PC-9 (cell line): Measurements from ENCODE around the gene MPHOSPH9. TPM values are rescaled to one million over a fixed set of nuclear protein-coding genes. Genes with fewer than 3 reads are reported as not detected.

Experiments
- BruUV-seq: library from RNA; stranded (reverse); fragments of 400-500 nt; replicated peaks from 2 replicates; lab custom pipeline; 2021; lab: Mats Ljungman, UMichigan
- CTCF ChIA-PET: fragments of 300-600 bp; sonication (Branson Sonifier 250); formaldehyde crosslinking; loops from one replicate; lab custom pipeline; 2022; ENCODE audit warnings: antibody characterized with exemption; lab: Charles Lee
- POLR2A ChIA-PET: fragments of 300-600 bp; sonication (Branson Sonifier 250); formaldehyde crosslinking; loops from one replicate; lab custom pipeline; 2022; ENCODE audit warnings: antibody characterized with exemption; ENCODE audit not compliant: unreplicated experiment; lab: Charles Lee
- DNase-seq, 2 experiments: peaks; one replicate each; pipeline versions ENCODE4 v3.0.0 to v3.0.0-alpha.2; 2015 to 2022; ENCODE audit warnings: mixed read lengths in 1 of 2
- H2AFZ ChIP-seq: fragments of 200-600 bp; sonication (generic); 2 replicates; pipeline ENCODE4 v1.8.1; 2017; ENCODE audit warnings: antibody characterized with exemption
- H3F3A ChIP-seq: fragments of 200-600 bp; sonication (generic); 2 replicates; pipeline ENCODE4 v1.8.1; 2017; ENCODE audit warnings: antibody characterized with exemption, mild to moderate bottlenecking, low read depth; ENCODE audit not compliant: insufficient read depth
- H3K27ac ChIP-seq: fragments of 200-600 bp; sonication (generic); 2 replicates; pipeline ENCODE4 v1.6.1; 2016; ENCODE audit warnings: mixed run types
- H3K27me3 ChIP-seq: fragments of 200-600 bp; sonication (generic); 2 replicates; pipeline ENCODE4 v1.6.1; 2016; ENCODE audit warnings: low read depth, mixed run types; ENCODE audit not compliant: insufficient read depth
- H3K36me3 ChIP-seq: fragments of 200-600 bp; sonication (generic); 2 replicates; pipeline ENCODE4 v1.6.1; 2016; ENCODE audit warnings: low read depth, mixed run types
- H3K4me1 ChIP-seq: fragments of 200-600 bp; sonication (generic); replicated peaks from 2 replicates; pipeline ENCODE4 v1.6.1; 2016; ENCODE audit warnings: mixed run types; ENCODE audit not compliant: insufficient read depth
- H3K4me2 ChIP-seq: fragments of 200-600 bp; sonication (generic); 2 replicates; pipeline ENCODE4 v1.6.1; 2017; ENCODE audit warnings: mixed run types
- H3K4me3 ChIP-seq: fragments of 200-600 bp; sonication (generic); 2 replicates; pipeline ENCODE4 v1.6.1; 2016; ENCODE audit warnings: mixed run types
- H3K79me2 ChIP-seq: fragments of 200-600 bp; sonication (generic); 2 replicates; pipeline ENCODE4 v1.6.1; 2017; ENCODE audit warnings: low read depth, mixed run types
- H3K9me2 ChIP-seq: fragments of 200-600 bp; sonication (generic); 2 replicates; pipeline ENCODE4 v1.8.1; 2017; ENCODE audit warnings: mild to moderate bottlenecking; ENCODE audit not compliant: insufficient read depth
- H3K9me3 ChIP-seq: fragments of 200-600 bp; sonication (generic); 2 replicates; pipeline ENCODE4 v1.8.1; 2016; ENCODE audit warnings: low read depth; ENCODE audit not compliant: insufficient read depth
- H4K20me1 ChIP-seq: fragments of 200-600 bp; sonication (generic); 2 replicates; pipeline ENCODE4 v1.8.1; 2017; ENCODE audit not compliant: insufficient read depth
- EZH2 ChIP-seq: fragments of 200-600 bp; sonication (generic); IDR thresholded peaks from 2 replicates; pipeline ENCODE4 v1.8.0; 2017; ENCODE audit warnings: antibody characterized with exemption, low read depth
- intact Hi-C: fragments of 100-400 bp; cut with micrococcal nuclease; formaldehyde crosslinking; loops from one replicate; pipeline ENCODE4 v1.10.0; 2022; ENCODE audit not compliant: unreplicated experiment
- total RNA-seq: library from RNA; stranded (reverse); gene quantifications from 2 replicates; pipeline ENCODE4 v1.2.3, GENCODE V29; 2021
- TF ChIP-seq, protein P1 (sequence below): fragments of 200-600 bp; sonication (generic); conservative IDR thresholded peaks from 2 replicates; pipeline ENCODE4 v1.6.1; 2017; ENCODE audit warnings: mixed run types, antibody characterized with exemption, mild to moderate bottlenecking, moderate library complexity

The MPHOSPH9 gene
- total RNA-seq, 1 experiment from 2014 or later: 58.5 TPM

DNA sequence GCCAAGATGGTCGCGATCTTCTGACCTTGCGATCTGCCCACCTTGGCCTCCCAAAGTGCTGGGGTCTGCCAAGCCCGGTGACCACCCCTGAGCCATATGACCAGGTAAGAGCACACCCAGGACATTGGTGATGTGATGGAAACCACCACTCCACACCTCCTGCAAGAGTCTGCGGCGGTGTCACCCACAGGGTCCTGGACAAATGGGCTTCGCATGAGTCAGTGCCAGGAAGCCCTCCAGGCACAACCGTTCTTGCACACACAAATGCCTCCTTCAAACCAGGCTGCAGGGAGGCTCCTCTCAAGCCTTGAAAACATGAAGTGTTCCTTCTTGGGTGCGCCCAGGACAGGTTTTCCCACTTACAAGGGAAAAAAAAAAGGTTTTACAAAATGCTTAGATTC lies 98.7 kb downstream of the MPHOSPH9 start:
- TF ChIP-seq, protein P1, sequence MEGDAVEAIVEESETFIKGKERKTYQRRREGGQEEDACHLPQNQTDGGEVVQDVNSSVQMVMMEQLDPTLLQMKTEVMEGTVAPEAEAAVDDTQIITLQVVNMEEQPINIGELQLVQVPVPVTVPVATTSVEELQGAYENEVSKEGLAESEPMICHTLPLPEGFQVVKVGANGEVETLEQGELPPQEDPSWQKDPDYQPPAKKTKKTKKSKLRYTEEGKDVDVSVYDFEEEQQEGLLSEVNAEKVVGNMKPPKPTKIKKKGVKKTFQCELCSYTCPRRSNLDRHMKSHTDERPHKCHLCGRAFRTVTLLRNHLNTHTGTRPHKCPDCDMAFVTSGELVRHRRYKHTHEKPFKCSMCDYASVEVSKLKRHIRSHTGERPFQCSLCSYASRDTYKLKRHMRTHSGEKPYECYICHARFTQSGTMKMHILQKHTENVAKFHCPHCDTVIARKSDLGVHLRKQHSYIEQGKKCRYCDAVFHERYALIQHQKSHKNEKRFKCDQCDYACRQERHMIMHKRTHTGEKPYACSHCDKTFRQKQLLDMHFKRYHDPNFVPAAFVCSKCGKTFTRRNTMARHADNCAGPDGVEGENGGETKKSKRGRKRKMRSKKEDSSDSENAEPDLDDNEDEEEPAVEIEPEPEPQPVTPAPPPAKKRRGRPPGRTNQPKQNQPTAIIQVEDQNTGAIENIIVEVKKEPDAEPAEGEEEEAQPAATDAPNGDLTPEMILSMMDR: no peak
- no peak for TF ChIP-seq EZH2
- Histone ChIP-seq H3K79me2 (peaks cover 35% of the 10 kb centered on the region), H3K4me1 (peaks cover 54% of the 10 kb centered on the region), H3K27ac (peak overlapping the region; percentile 74), H3K27me3 (no peaks in the 10 kb centered on the region), H3K4me3 (no peak overlapping the region), H2AFZ (no peak overlapping the region), H3K36me3 (no peaks in the 10 kb centered on the region), H3K9me2 (no peaks in the 10 kb centered on the region), H3F3A (peaks cover 22% of the 10 kb centered on the region), H3K9me3 (no peaks in the 10 kb centered on the region), H3K4me2 (peak overlapping the region; percentile 63), H4K20me1 (no peaks in the 10 kb centered on the region)
- POLR2A ChIA-PET: no interaction called here
- CTCF ChIA-PET: no interaction called here
- DNase-seq: peak; percentile 80 to 91
- BruUV-seq: no TSS peak
- intact Hi-C loops: no loop called here

- DNase-seq: no peak
- Histone ChIP-seq H3K79me2 (peaks cover 37% of the 10 kb centered on the region), H3K9me2 (no peaks in the 10 kb centered on the region), H3F3A (peaks cover 26% of the 10 kb centered on the region), H3K4me3 (no peak overlapping the region), H3K36me3 (no peaks in the 10 kb centered on the region), H3K4me2 (peak overlapping the region; percentile 63), H3K27me3 (no peaks in the 10 kb centered on the region), H4K20me1 (no peaks in the 10 kb centered on the region), H2AFZ (no peak overlapping the region), H3K4me1 (peaks cover 55% of the 10 kb centered on the region), H3K9me3 (no peaks in the 10 kb centered on the region), H3K27ac (peak overlapping the region; percentile 74; the same call in 1 of the 2 replicates)
- POLR2A ChIA-PET: no interaction called here
- TF ChIP-seq, protein P1: no peak
- no peak for TF ChIP-seq EZH2
- CTCF ChIA-PET: no interaction called here
- intact Hi-C loops: no loop called here
- BruUV-seq: no TSS peak
Observed at GRCh38 chr12:123133701-123134100, 99.2 kb downstream of the MPHOSPH9 start.

- TF ChIP-seq, protein P1: no peak
- no peak for TF ChIP-seq EZH2
- Histone ChIP-seq H3K27ac (peak overlapping the region; percentile 16; the same call in 1 of the 2 replicates), H3K9me2 (no peaks in the 10 kb centered on the region), H3F3A (peaks cover 32% of the 10 kb centered on the region), H3K36me3 (no peaks in the 10 kb centered on the region), H4K20me1 (no peaks in the 10 kb centered on the region), H2AFZ (no peak overlapping the region), H3K9me3 (no peaks in the 10 kb centered on the region), H3K4me3 (no peak overlapping the region), H3K4me1 (peaks cover 61% of the 10 kb centered on the region), H3K79me2 (peaks cover 35% of the 10 kb centered on the region), H3K4me2 (peak overlapping the region; percentile 63), H3K27me3 (no peaks in the 10 kb centered on the region)
- intact Hi-C loops: no loop called here
- ChIA-PET POLR2A (no interaction called here), CTCF (no interaction called here)
- BruUV-seq: TSS peak; percentile 29
- no peak for DNase-seq
Observed at GRCh38 chr12:123132951-123133619, 99.9 kb downstream of the MPHOSPH9 start.
